Measurements from ENCODE around the gene TEX51. TPM values are rescaled to one million over a fixed set of nuclear protein-coding genes. Genes with fewer than 3 reads are reported as not detected.

The TEX51 gene
- total and polyA plus RNA-seq, 2 of the 4 experiments (the other 2 are of a cell fraction), result not detected

DNA sequence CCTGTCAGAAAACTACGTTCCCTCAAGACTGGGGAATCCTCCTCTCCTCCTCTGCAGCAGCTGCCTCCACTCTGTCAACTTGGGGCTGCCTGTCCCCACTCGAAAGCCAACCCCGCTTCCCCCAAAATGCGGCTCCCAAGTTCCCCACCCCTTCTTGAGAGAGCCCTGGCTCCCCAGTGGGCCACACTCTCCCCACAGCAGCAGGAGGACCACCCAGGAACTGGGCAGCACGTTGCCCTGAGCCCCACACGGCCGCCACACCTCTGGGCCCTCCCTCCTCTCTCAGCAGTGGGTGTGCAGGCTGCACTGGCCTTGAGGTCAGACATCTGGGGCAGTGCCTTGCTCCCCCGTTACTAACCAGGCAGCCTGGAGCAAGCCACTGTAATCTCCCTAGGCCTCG, 9.6 kb upstream of the TEX51 start:
- Histone ChIP-seq H4K8ac (ENCODE audit: low read depth in 2 of 2, low read length in 2 of 2) (no peak overlapping the region), H2AK5ac (ENCODE audit: low read depth, low read length) (no peak overlapping the region), H3K9ac (ENCODE audit: low read depth, low read length) (no peak overlapping the region), H3K79me1 (ENCODE audit: low read depth in 1 of 2, low read length in 2 of 2) (no peaks in the 10 kb centered on the region), H3K18ac (ENCODE audit: low read depth, low read length) (no peak overlapping the region), H3K27me3 (ENCODE audit: control insufficient read depth, insufficient read depth, low read length) (peaks cover 12% of the 10 kb centered on the region), H3K4me3 (ENCODE audit: insufficient read depth, low read depth, low read length) (no peak overlapping the region), H2BK15ac (ENCODE audit: low read depth, low read length) (no peak overlapping the region), H3K14ac (replicated peaks; ENCODE audit: low read depth, low read length) (no peak overlapping the region), H2BK5ac (ENCODE audit: low read depth, low read length, poor library complexity, severe bottlenecking) (no peak overlapping the region), H3K4me2 (ENCODE audit: low read depth, low read length) (no peak overlapping the region), H4K91ac (ENCODE audit: insufficient read depth, low read depth, low read length) (no peak overlapping the region), H3K4me1 (ENCODE audit: control insufficient read depth, insufficient read depth, low read length) (no peaks in the 10 kb centered on the region; the same call in 1 of the 2 replicates), H3K4ac (ENCODE audit: low read depth, low read length) (no peak overlapping the region), H2AK9ac (replicated peaks; ENCODE audit: low read depth, low read length, poor library complexity) (no peak overlapping the region), H3K56ac (ENCODE audit: extremely low read depth, insufficient read depth, low read length) (no peak overlapping the region), H3K27ac (ENCODE audit: insufficient read depth, low read length) (no peak overlapping the region), H3K23ac (ENCODE audit: low read depth, low read length) (no peak overlapping the region), H3K36me3 (ENCODE audit: control insufficient read depth, insufficient read depth, low read length) (no peaks in the 10 kb centered on the region), H2AFZ (replicated peaks; ENCODE audit: low read length, poor library complexity) (no peak overlapping the region), H3K9me1 (ENCODE audit: insufficient read depth, low read length) (no peaks in the 10 kb centered on the region), H2BK20ac (ENCODE audit: low read depth, low read length) (no peak overlapping the region), H4K20me1 (ENCODE audit: insufficient read depth, low read length) (no peaks in the 10 kb centered on the region), H4K5ac (ENCODE audit: low read depth, low read length) (no peak overlapping the region), H2BK120ac (ENCODE audit: low read depth, low read length) (no peak overlapping the region), H3K9me3 (ENCODE audit: control insufficient read depth, insufficient read depth, low read length) (no peaks in the 10 kb centered on the region; the same call in 1 of the 2 replicates)
- 50% methylated on average over 9 of the region's 9 CpGs; no CpG with 5 or more reads in 1 of the 2 experiments for WGBS, 2 experiments (ENCODE audit: extremely low coverage in 2 of 2, insufficient read length in 1 of 2)
- no peak for TF ChIP-seq FOS (IDR thresholded peaks at IDR 0.05; ENCODE audit: low read depth, low read length)
- TF ChIP-seq RFX5 (IDR thresholded peaks at IDR 0.05; ENCODE audit: low read depth, low read length), result no peak
- TF ChIP-seq CHD1 (IDR thresholded peaks at IDR 0.05; ENCODE audit: low read depth, low read length), result no peak
- TF ChIP-seq, protein P1, sequence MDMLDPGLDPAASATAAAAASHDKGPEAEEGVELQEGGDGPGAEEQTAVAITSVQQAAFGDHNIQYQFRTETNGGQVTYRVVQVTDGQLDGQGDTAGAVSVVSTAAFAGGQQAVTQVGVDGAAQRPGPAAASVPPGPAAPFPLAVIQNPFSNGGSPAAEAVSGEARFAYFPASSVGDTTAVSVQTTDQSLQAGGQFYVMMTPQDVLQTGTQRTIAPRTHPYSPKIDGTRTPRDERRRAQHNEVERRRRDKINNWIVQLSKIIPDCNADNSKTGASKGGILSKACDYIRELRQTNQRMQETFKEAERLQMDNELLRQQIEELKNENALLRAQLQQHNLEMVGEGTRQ (IDR thresholded peaks at IDR 0.05; ENCODE audit: low read depth, low read length), result no peak
- no peak for TF ChIP-seq MXI1 (IDR thresholded peaks at IDR 0.05; ENCODE audit: borderline replicate concordance, low read depth, low read length)
- no peak for TF ChIP-seq SMC3 (IDR thresholded peaks at IDR 0.05; ENCODE audit: low read depth, low read length)
- TF ChIP-seq RCOR1 (IDR thresholded peaks at IDR 0.05; ENCODE audit: insufficient replicate concordance, low read length), result no peak
- no peak for TF ChIP-seq MAZ (IDR thresholded peaks at IDR 0.05; ENCODE audit: borderline replicate concordance, low read depth, low read length)
- TF ChIP-seq, protein P2, sequence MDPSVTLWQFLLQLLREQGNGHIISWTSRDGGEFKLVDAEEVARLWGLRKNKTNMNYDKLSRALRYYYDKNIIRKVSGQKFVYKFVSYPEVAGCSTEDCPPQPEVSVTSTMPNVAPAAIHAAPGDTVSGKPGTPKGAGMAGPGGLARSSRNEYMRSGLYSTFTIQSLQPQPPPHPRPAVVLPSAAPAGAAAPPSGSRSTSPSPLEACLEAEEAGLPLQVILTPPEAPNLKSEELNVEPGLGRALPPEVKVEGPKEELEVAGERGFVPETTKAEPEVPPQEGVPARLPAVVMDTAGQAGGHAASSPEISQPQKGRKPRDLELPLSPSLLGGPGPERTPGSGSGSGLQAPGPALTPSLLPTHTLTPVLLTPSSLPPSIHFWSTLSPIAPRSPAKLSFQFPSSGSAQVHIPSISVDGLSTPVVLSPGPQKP (IDR thresholded peaks at IDR 0.05; ENCODE audit: borderline replicate concordance, low read depth, low read length), result no peak
- TF ChIP-seq MAFK (IDR thresholded peaks at IDR 0.05; ENCODE audit: low read depth, low read length), result no peak
- no peak for TF ChIP-seq NFE2L2 (IDR thresholded peaks at IDR 0.05; ENCODE audit: low read depth, low read length)
- no peak for TF ChIP-seq CEBPB (IDR thresholded peaks at IDR 0.05; ENCODE audit: low read depth, low read length)
- dilution Hi-C loops (cut with HindIII; ENCODE audit: low sequenced_read_pairs, unreplicated experiment), result no loop called here
- intact Hi-C loops (cut with micrococcal nuclease), result loop anchor here (10.0 kb wide), 1 partner anchor 166 kb away; no protein-coding TSS in a partner anchor
- ATAC-seq (ENCODE audit: low read depth) (no peak), DNase-seq (no peak)
- POLR2A ChIA-PET (ENCODE audit: unreplicated experiment), result no interaction called here
- CTCF ChIA-PET, result no interaction called here
- in situ Hi-C loops (cut with MboI; ENCODE audit: low sequenced_read_pairs), result no loop called here
- no TSS peak for BruUV-seq (replicated peaks)

All from IMR-90 (cell line).